Measurements from ENCODE around the gene POM121C.
"Not testable (repeated sequence)": the region's sequence is repeated elsewhere in the genome, so short reads cannot be mapped to it uniquely, and the experiment has no call there.

Gene POM121C

GRCh38 chr7:75485979-75486643 is at the start of gene POM121C:
POM121C (minus strand) TSS chr7:75486299; CDS start chr7:75441496, 44,803 bp downstream.
- DNase-seq (ENCODE audit: low read depth in 2 of 2), result peak; percentile 72 to 81

DNA sequence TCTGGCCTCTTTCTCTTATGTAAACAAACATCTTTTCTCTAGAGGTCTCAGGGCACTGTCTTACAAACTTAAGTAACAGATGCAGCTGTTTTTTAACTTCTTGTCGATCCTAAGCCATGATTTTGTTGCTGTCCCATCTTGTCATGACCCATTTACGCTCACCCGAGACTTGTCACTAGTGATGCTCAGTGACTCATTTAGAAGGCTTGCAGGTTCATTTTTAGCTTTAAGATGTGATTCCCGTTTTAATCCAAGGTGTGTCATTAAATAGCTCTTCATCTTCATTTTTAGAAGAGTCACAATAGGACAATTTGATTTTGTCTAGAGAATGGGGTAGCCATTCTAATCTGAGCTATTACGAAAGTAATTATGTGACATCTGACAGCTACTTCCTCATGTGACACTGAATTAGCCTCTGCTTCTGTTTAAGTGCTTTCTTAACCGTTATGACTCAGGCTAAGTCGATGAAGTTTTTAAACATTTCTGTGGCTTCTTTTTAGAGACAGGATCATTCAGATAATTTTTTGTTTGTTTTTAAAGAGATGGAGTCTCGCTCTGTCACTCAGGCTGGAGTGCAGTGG is 48.7 kb upstream of the POM121C start:
- no peak for DNase-seq (ENCODE audit: low read depth in 2 of 2)

DNA sequence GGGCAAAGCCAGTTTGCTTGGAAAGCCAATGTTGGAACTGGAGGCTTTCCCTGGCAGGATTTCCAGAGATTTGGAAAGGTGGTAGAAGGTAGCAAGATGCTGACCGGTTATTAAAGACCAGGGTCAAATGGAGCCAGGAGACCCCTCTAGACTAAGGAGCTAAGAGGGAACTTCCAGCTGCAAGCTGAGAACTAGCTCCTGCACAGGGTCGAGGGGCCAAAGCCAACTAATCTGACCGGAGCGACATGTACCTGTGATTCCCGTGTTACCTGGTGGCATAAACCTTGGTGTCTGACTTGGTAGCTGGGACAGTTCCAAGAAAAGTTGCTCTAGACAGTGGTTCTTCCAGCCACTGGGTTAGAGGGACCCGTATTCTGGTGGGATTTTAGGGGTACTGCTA is 47.8 kb upstream of the POM121C start:
- DNase-seq (ENCODE audit: low read depth in 2 of 2), result no peak

- DNase-seq (ENCODE audit: low read depth in 2 of 2), result no peak
Observed at GRCh38 chr7:75532639-75533038, 46.5 kb upstream of the POM121C start.

DNA sequence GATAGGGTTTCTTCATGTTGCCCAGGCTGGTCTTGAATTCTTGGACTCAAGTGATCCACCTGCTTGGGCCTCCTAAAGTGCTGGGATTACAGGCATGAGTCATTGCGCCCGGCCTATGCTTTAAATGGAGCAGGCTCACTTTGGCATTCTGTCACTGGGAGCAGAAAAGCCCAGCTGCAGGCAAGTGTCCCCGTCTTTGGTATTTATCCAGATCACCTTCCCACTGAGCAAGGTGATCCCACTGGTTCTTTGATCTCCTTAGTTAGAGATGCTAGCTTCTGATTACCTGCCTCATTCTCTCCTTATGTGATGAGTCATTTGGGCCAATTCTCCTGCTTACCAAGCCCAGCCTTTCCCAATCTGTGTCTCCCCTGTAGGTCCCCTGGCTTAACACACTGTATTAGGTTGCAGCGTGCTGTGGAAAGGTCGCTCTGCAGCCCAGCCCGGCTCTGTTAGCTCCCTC is 45.3 kb upstream of the POM121C start:
- DNase-seq (ENCODE audit: low read depth in 2 of 2), result no peak

GRCh38 chr7:75527224-75527722 is 41.2 kb upstream of the POM121C start:
- DNase-seq (ENCODE audit: low read depth in 2 of 2), result not testable (repeated sequence)

DNA sequence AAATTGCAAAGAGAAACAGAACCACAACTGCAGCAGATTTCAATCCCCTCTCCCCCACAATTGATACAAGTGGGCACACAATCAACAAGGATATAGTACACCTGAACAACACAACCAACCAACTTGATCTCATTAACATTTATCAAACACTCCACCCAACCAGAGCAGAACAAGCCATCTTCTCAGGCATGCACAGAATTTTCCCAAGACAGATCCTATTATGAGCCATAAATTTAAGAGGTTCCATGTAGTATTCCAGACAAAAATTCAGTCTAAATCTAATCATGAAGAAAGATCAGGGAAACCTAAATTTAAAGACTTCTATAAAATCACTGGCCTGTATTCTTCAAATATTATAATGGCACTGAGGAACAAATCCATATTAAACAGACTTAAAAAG is 35.6 kb upstream of the POM121C start:
- not testable (repeated sequence) for DNase-seq (ENCODE audit: low read depth in 2 of 2)

- DNase-seq (ENCODE audit: low read depth in 2 of 2), result not testable (repeated sequence)
Observed at GRCh38 chr7:75518842-75519241, 32.7 kb upstream of the POM121C start.

GRCh38 chr7:75509033-75509432 is 22.9 kb upstream of the POM121C start:
- not testable (repeated sequence) for DNase-seq (ENCODE audit: low read depth in 2 of 2)

- DNase-seq (ENCODE audit: low read depth in 2 of 2), result not testable (repeated sequence)
Observed at GRCh38 chr7:75492020-75492419, 5.9 kb upstream of the POM121C start, which contains the start of gene SPDYE5. SPDYE5 (plus strand) TSS chr7:75492320; CDS start chr7:75494048, 1,728 bp downstream.

- peak in 1 of 2 donors; percentile 1 for DNase-seq (ENCODE audit: low read depth in 2 of 2)
Observed at GRCh38 chr7:75485355-75485978, 632 bp downstream of the POM121C start.

GRCh38 chr7:75480313-75480712 is 5.8 kb downstream of the POM121C start:
- DNase-seq (ENCODE audit: low read depth in 2 of 2), result not testable (repeated sequence)

DNA sequence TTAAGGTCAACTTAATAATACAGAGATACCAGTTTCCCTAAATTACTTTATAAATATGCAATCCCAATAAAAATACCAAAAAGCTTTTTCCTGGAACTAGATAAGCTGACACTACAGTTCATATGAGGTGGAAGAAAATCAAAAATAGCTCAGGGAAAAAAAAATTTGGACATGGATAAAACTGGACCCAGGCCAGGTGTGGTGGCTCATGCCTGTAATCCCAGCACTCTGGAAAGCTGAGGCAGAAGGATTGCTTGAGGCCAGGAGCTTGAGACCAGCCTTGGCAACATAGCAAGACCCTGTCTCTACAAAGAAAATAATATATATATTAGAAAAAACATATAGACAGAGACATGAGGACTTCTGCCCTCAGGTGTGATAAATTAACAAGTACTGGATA is 8.6 kb downstream of the POM121C start:
- DNase-seq (ENCODE audit: low read depth in 2 of 2), result not testable (repeated sequence)

GRCh38 chr7:75470166-75470565 is 15.9 kb downstream of the POM121C start:
- DNase-seq (ENCODE audit: low read depth in 2 of 2), result not testable (repeated sequence)

DNA sequence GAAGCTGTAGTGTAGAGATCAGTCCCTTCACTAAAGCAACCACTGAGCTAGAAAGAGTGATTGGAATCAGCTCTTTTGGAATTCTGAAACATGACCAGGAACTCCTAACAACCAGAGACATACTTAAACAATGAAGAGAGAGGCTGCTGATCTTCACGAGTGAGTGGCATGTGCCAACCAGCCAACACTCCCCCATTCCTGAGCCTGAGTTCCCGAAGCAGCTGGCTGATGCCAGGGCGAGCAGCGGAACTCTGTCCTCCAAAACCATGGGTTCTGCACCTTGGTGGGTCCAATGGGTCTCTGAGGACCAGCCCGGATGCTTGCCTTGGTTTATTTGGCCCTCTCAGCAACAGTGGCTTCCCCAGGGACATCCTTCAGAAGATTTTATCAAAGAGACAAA is 25.6 kb downstream of the POM121C start:
- DNase-seq (ENCODE audit: low read depth in 2 of 2), result not testable (repeated sequence)

GRCh38 chr7:75458034-75458433 is 28.1 kb downstream of the POM121C start:
- DNase-seq (ENCODE audit: low read depth in 2 of 2), result not testable (repeated sequence)

- DNase-seq (ENCODE audit: low read depth in 2 of 2), result not testable (repeated sequence)
Observed at GRCh38 chr7:75456403-75456802, 29.7 kb downstream of the POM121C start.

GRCh38 chr7:75452494-75452955 is 33.6 kb downstream of the POM121C start:
- not testable (repeated sequence) for DNase-seq (ENCODE audit: low read depth in 2 of 2)

DNA sequence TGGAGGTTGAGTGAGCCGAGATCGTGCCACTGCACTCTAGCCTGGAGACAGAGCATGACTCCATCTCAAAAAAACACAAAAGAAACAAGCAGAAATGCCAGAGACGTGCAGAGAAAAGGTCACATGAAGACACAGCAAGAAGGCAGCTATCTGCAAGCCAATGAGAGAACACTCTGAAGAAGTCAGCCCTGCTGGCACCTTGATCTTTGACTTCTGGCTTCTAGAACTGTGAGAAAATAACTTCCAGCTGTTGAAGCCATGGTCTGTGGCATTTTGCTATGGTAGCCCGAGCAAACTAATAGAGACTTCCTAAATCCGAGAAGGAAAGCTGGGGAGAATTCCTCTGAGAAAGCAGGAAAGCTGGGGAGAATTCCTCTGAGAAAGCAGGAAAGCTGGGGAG is 36.2 kb downstream of the POM121C start:
- not testable (repeated sequence) for DNase-seq (ENCODE audit: low read depth in 2 of 2)

DNA sequence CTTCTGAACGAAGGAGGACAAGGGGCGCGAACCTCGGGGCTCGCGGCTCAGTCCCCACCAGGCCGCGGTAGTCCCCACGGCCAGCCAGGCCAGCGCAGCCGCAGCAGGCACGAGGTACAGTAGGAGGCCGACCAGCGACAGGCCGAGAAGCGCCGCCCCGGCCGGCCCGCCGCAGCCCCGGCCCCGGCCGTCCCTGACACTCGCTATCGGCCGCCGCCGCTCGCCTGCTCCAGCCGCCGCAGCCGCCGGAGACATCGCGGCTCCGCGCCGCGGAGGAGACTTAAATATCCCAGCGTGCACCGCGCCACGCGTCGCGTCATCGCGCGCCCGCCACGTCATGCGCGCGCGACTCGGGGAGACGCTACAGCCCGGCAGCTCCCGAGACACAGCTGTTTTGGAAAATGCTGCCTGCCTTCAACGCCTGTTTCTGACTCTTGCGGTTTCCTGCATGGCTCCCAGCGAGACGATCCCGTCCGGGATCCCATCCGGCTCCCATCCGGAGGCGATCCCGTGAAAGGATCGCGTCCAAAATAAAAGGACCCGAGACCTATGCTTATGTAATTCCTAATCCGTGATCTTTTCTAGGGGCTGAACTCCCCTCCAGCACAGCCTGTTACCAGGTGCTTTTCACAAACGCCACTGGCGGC is 43.5 kb downstream of the POM121C start:
- DNase-seq (ENCODE audit: low read depth in 2 of 2), result not testable (repeated sequence)

DNA sequence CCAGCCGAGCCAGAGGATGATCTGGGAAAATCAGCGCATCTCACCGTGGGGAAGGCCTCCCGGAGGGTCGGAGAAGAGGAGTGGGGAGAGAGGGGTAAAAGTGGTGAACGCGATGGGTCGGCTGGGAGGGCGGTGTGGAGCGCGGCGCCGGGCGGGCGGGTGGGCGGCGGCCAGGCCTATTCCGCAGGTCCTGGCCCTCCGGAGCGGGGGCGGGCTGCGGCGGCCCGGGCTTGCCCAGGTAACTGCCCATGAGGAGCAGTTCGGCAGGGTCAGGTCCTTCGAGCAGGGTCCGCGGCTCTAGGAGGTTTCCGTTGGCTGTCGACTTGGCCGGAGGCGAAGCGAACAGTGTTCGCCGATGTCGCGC is 44.0 kb downstream of the POM121C start:
- not testable (repeated sequence) for DNase-seq (ENCODE audit: low read depth in 2 of 2)

GRCh38 chr7:75439000-75439399 is 47.1 kb downstream of the POM121C start:
- not testable (repeated sequence) for DNase-seq (ENCODE audit: low read depth in 2 of 2)
